Measurements from ENCODE around the gene HNRNPUL2. TPM values are rescaled to one million over a fixed set of nuclear protein-coding genes. Genes with fewer than 3 reads are reported as not detected.
A peak's percentile ranks its signal among the peaks of the same experiment; 100 is the strongest.
"Not testable (repeated sequence)": the region's sequence is repeated elsewhere in the genome, so short reads cannot be mapped to it uniquely, and the experiment has no call there.

Gene HNRNPUL2
- total and polyA plus RNA-seq, 4 donors, result 15.3 to 69.3 (median 47.7) TPM

DNA sequence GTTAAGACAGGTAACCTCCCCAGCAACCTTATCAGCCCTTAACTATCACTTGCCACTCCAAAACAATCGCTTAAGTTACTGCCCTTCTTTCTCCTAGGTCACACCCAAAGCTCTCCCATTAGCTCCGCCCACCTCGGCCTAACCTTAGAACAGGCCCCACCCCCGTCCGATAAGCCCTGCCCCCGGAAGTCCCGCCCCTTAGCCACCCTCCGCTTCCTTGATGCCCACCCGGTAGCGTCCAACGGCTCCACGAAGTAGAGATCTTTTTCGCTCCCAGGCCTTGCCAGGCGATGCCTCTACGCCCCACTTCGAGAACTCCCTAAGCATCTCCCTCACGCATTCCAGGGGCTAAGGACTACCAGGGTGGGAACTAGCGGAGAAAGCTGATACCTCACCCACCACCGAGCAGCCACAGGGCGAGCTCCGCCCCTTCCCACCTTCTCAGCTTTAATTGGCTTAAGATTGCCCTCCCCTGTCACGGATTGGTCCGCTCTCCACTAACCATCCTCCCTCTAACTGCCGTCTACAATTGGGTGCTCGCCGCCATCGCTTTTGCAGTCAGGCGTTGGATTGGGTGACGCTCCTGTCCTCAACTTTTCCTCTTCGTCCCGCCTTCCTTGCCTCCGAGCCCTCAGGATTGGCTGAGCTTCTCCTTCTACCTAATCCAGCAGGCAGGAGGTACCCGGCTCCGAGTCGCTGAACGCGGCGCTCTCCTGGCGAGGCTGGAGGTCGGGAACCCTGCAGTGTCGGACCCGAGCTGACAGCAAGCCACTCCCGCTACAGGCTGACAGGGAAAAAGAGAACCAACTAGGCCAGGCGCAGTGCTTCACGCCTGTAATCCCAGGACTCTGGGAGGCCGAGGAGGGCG is 26.7 kb upstream of the HNRNPUL2 start, which contains the start of gene ZBTB3:
TSS of gene ZBTB3 (minus strand) at position 425 of the 868 bp plus-strand sequence. CDS start 496 bp downstream, outside the sequence.
- Histone ChIP-seq H3K27me3 (ENCODE audit: control insufficient read depth, insufficient read depth, low read length) (no peaks in the 10 kb centered on the region), H3K36me3 (ENCODE audit: control insufficient read depth, insufficient read depth, low read length) (peaks cover 21% of the 10 kb centered on the region), H3K27ac (ENCODE audit: low read depth, low read length) (peak within 1 kb of the TSS; percentile 98), H3K4me1 (ENCODE audit: control insufficient read depth, insufficient read depth, low read length) (peaks cover 25% of the 10 kb centered on the region), H3K9me3 (ENCODE audit: control insufficient read depth, insufficient read depth, low read length) (no peaks in the 10 kb centered on the region), H3K4me3 (ENCODE audit: low read depth, low read length) (peak within 1 kb of the TSS; percentile 90)
- DNase-seq (ENCODE audit: low read depth in 4 of 6, low spot score in 6 of 6), result peak; percentile 94 to 100 (median 97)
- under 1% methylated on average over 47 of the region's 47 CpGs for WGBS (ENCODE audit: insufficient coverage)

DNA sequence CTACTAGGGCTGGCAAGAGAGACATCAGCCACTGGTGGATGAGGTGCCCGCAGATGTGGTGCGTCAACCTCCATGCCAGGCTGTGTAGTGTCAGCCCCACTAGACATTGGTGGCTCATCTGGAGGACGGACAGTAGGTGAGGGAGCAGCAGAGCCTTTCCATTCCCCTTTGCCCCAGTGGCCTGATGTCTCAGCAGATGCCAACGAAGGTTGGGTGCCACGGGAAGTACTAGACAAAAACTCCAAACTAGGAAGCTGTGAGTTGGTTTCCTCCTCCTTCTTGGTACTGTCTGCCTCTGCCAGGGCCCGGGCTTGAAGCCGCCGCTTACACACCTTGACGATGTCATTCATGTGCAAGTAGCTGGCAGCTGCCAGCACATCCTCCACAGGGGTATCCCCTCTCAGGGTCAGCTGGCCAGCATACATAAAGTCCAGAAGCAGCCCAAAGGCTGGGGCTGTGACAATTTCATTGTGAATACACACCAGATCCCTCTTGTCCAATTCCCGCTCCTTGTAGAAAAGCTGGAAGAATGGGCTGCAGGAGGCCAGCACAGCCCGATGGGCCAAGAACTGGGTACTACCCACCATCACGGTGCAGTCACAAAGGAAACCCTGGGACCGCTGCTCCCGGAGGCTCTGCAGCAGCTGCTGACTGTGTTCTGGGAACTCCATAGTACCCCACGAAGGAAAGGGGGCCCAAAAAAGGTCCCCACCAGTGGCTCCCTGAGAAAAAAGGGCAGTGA is 25.9 kb upstream of the HNRNPUL2 start:
- Histone ChIP-seq H3K4me1 (ENCODE audit: control insufficient read depth, insufficient read depth, low read length) (peaks cover 25% of the 10 kb centered on the region), H3K36me3 (ENCODE audit: control insufficient read depth, insufficient read depth, low read length) (peaks cover 24% of the 10 kb centered on the region), H3K27me3 (ENCODE audit: control insufficient read depth, insufficient read depth, low read length) (no peaks in the 10 kb centered on the region), H3K4me3 (ENCODE audit: low read depth, low read length) (peak overlapping the region; percentile 90), H3K27ac (ENCODE audit: low read depth, low read length) (peak overlapping the region; percentile 98), H3K9me3 (ENCODE audit: control insufficient read depth, insufficient read depth, low read length) (no peaks in the 10 kb centered on the region)
- DNase-seq (ENCODE audit: low read depth in 4 of 6, low spot score in 6 of 6), result no peak
- WGBS (ENCODE audit: insufficient coverage), result 78% methylated on average over 13 of the region's 15 CpGs

DNA sequence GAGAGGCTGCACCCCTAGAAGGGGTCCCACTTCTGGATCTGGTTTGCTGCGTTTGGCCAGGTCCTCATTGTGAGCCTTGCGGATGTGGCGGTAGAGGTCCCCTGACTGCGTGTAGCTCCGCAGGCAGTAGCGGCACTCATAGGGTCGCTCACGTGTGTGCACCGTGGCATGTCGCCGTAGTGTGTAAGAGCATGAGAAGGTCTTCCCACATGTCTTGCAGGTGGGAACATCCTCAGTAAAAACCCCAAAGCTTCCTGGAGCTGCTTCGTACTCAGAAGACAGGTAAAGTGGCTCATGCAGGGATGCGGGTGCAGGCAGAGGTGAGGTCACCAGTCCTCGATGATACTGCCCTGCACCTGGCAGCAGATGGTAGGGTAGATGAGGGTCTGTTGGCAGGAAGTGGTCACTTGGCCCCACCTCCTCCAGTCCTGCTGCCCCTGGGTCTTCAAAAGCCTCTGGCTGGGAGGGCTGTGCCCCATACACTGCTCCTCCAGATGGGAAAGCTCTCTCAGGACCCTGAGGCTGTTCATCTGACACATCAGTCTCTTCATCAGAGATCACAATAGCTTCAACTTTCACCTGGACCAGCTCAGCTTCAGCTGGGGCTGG is 25.0 kb upstream of the HNRNPUL2 start:
- peaks cover 28% of the 10 kb centered on the region for H3K4me1 ChIP-seq (ENCODE audit: control insufficient read depth, insufficient read depth, low read length)
- peaks cover 24% of the 10 kb centered on the region for H3K36me3 ChIP-seq (ENCODE audit: control insufficient read depth, insufficient read depth, low read length)
- H3K27me3 ChIP-seq (ENCODE audit: control insufficient read depth, insufficient read depth, low read length), result no peaks in the 10 kb centered on the region
- WGBS (ENCODE audit: insufficient coverage), result 98% methylated on average over 12 of the region's 14 CpGs
- H3K4me3 ChIP-seq (ENCODE audit: low read depth, low read length), result no peak overlapping the region
- H3K9me3 ChIP-seq (ENCODE audit: control insufficient read depth, insufficient read depth, low read length), result no peaks in the 10 kb centered on the region
- no peak overlapping the region for H3K27ac ChIP-seq (ENCODE audit: low read depth, low read length)
- no peak for DNase-seq (ENCODE audit: low read depth in 4 of 6, low spot score in 6 of 6)

DNA sequence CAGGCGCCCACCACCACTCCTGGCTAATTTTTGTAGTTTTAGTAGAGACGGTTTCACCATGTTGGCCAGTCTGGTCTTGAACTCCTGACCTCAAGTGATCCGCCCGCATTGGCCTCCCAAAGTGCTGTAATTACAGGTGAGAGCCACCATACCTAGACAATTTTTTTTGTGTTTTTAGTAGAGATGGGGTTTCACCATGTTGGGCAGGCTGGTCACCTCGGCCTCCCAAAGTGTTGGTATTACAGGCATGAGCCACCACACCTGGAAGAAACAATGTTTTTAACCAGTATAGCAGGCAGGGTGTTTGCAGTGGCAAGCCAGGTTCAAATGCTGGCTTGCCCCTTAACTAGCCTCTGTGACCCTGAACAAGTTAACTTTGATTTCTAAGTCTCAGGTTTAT is 22.7 kb upstream of the HNRNPUL2 start:
- H3K4me3 ChIP-seq (ENCODE audit: low read depth, low read length); H3K27me3 ChIP-seq (ENCODE audit: control insufficient read depth, insufficient read depth, low read length); DNase-seq (ENCODE audit: low read depth in 4 of 6, low spot score in 6 of 6); H3K9me3 ChIP-seq (ENCODE audit: control insufficient read depth, insufficient read depth, low read length); H3K27ac ChIP-seq (ENCODE audit: low read depth, low read length): not testable (repeated sequence)
- Histone ChIP-seq H3K36me3 (ENCODE audit: control insufficient read depth, insufficient read depth, low read length) (peaks cover 24% of the 10 kb centered on the region), H3K4me1 (ENCODE audit: control insufficient read depth, insufficient read depth, low read length) (peaks cover 29% of the 10 kb centered on the region)
- WGBS (ENCODE audit: insufficient coverage), result 100% methylated on average over 3 of the region's 5 CpGs

DNA sequence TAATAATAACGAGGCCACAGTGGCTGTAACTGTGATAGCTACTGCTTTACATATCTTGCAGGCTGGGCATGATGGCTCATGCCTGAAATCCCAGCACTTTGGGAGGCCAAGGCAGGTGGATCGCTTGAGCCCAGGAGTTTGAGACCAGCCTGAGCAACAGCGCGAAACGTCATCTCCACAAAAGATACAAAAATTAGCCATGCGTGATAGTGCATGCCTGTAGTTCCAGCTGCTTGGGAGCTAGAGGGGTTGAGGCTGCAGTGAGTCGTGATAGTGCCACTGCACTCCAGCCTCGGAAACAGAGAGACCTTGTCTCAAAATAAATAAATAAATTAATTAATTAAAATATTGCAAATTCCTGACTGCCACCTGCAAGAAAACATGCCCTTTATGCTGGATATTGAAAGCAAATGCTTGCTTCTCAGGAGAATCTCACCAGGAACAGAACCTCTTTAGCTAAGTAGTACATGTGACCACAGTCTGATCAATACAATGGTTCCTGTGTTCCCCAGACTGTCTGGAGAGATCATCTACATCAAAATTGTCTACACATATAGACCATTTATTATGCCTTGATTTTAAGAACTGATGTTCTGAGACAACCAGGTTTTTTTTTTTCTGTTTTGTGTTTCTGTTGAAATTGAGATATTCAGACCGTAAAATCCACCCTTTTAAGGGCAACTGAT is 20.4 kb upstream of the HNRNPUL2 start:
- peak in 2 of 6 donors; percentile 17 to 39 for DNase-seq (ENCODE audit: low read depth in 4 of 6, low spot score in 6 of 6)
- H3K36me3 ChIP-seq (ENCODE audit: control insufficient read depth, insufficient read depth, low read length), result peaks cover 16% of the 10 kb centered on the region
- H3K4me1 ChIP-seq (ENCODE audit: control insufficient read depth, insufficient read depth, low read length), result peaks cover 10% of the 10 kb centered on the region
- 86% methylated on average over 2 of the region's 9 CpGs for WGBS (ENCODE audit: insufficient coverage)
- no peak overlapping the region for H3K4me3 ChIP-seq (ENCODE audit: low read depth, low read length)
- no peaks in the 10 kb centered on the region for H3K9me3 ChIP-seq (ENCODE audit: control insufficient read depth, insufficient read depth, low read length)
- H3K27me3 ChIP-seq (ENCODE audit: control insufficient read depth, insufficient read depth, low read length), result no peaks in the 10 kb centered on the region
- H3K27ac ChIP-seq (ENCODE audit: low read depth, low read length), result peak overlapping the region; percentile 17

DNA sequence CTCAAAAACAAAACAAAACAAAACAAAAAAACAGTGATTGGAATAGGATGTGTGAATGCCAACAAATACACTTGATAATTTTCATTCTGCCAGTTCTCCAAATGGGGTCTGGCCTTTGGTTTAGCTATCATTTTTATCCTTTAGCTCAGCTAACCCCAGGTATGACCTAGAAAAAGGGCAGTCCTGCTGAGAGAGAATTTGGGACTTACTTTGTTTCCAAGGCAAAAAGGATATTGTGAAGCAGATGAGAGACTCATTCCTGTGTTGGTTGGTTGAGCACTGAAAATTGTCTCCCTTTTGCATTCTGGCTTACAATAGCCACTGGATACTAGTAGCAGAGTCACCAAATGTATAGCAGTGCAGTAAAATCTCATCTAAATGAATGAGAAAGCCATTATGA is 9.9 kb upstream of the HNRNPUL2 start:
- no peak overlapping the region for H3K27ac ChIP-seq (ENCODE audit: low read depth, low read length)
- no peak for DNase-seq (ENCODE audit: low read depth in 4 of 6, low spot score in 6 of 6)
- no peak overlapping the region for H3K4me3 ChIP-seq (ENCODE audit: low read depth, low read length)
- no peaks in the 10 kb centered on the region for H3K4me1 ChIP-seq (ENCODE audit: control insufficient read depth, insufficient read depth, low read length)
- H3K36me3 ChIP-seq (ENCODE audit: control insufficient read depth, insufficient read depth, low read length), result peaks cover 55% of the 10 kb centered on the region
- H3K9me3 ChIP-seq (ENCODE audit: control insufficient read depth, insufficient read depth, low read length), result no peaks in the 10 kb centered on the region
- H3K27me3 ChIP-seq (ENCODE audit: control insufficient read depth, insufficient read depth, low read length), result no peaks in the 10 kb centered on the region

DNA sequence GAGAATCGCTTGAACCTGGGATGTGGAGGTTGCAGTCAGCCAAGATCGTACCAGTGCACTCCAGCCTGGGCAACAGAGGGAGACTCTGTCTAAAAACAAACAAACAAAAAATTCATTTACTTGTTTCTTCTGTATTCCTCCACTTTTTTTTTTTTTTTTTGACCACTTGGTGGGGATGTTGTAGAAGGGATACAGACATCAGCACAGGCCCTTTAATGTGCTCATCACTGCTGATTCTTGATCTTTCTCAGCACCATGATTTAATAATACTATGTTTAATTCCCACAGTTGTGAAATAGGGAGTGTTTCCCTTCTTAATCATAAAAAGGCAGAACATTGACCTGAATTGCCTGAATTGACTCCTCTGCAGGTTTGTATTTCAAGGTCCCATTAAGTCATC is 5.6 kb upstream of the HNRNPUL2 start:
- Histone ChIP-seq H3K36me3 (ENCODE audit: control insufficient read depth, insufficient read depth, low read length) (peaks cover 49% of the 10 kb centered on the region), H3K4me3 (ENCODE audit: low read depth, low read length) (no peak overlapping the region), H3K27me3 (ENCODE audit: control insufficient read depth, insufficient read depth, low read length) (no peaks in the 10 kb centered on the region), H3K27ac (ENCODE audit: low read depth, low read length) (no peak overlapping the region), H3K4me1 (ENCODE audit: control insufficient read depth, insufficient read depth, low read length) (peaks cover 20% of the 10 kb centered on the region), H3K9me3 (ENCODE audit: control insufficient read depth, insufficient read depth, low read length) (no peaks in the 10 kb centered on the region)
- peak in 2 of 6 donors; percentile 42 to 60 for DNase-seq (ENCODE audit: low read depth in 4 of 6, low spot score in 6 of 6)
- WGBS (ENCODE audit: insufficient coverage), result no CpG with 5 or more reads among the region's 2 CpGs

DNA sequence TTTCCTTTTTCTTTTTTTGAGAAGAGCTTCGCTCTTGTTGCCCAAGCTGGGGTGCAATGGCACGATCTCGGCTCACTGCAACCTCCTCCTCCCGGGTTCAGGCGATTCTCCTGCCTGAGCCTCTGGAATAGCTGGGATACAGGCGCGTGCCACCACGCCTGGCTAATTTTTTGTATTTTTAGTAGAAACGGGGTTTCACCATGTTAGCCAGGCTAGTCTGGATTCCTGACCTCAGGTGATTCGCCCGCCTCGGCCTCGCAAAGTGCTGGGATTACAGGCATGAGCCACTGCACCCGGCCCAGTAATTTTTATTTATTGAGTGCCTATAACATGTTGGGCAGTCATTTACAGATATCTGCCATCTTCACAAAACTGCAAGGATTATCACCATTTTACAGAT is 2.8 kb upstream of the HNRNPUL2 start:
- not testable (repeated sequence) for H3K27me3 ChIP-seq (ENCODE audit: control insufficient read depth, insufficient read depth, low read length); H3K27ac ChIP-seq (ENCODE audit: low read depth, low read length)

More for the DNA sequence above, 2.8 kb upstream of the HNRNPUL2 start:
- Histone ChIP-seq H3K36me3 (ENCODE audit: control insufficient read depth, insufficient read depth, low read length) (peaks cover 39% of the 10 kb centered on the region), H3K4me1 (ENCODE audit: control insufficient read depth, insufficient read depth, low read length) (peaks cover 23% of the 10 kb centered on the region)
- not testable (repeated sequence) for H3K4me3 ChIP-seq (ENCODE audit: low read depth, low read length); H3K9me3 ChIP-seq (ENCODE audit: control insufficient read depth, insufficient read depth, low read length); DNase-seq (ENCODE audit: low read depth in 4 of 6, low spot score in 6 of 6)
- WGBS (ENCODE audit: insufficient coverage), result 92% methylated on average over 7 of the region's 14 CpGs

Data from spinal cord (tissue), 10 donors.